Measurements from ENCODE around the gene SLC44A2.
"Not testable (repeated sequence)": the region's sequence is repeated elsewhere in the genome, so short reads cannot be mapped to it uniquely, and the experiment has no call there.

Gene SLC44A2

DNA sequence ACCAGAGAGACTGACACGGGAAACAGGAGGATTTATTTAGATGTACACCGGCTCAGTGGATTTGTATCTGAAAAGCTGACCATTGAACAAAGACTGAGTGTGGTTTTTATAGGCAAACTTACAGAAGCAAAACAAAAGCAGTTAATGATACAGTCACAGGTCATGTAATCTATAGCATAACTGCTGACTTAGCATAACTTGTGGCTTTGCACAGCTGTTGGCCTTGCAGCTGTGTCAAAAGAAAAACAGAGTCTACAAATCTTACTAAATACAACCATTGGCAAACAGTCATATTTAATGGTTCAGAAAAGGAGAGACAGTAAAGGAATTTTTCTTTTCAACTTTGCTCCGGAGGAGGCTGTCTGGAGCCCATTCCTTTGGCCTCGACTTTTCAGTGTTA lies 26.5 kb downstream of the SLC44A2 start:
- DNase-seq (ENCODE audit: low spot score) = no peak

DNA sequence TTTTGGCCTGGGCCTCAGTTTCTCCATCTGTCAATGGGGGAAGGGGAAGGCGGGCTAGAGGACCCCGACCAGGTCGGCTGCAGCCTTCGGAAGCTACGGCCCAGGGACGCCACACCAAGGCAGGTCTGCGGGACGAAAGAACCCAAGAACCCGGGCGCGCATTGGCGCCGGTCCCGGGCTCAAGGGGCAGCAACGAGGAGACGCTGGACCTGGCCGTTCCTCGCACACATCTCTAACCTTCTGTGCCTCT lies 28.1 kb downstream of the SLC44A2 start:
- DNase-seq (ENCODE audit: low spot score) = no peak

DNA sequence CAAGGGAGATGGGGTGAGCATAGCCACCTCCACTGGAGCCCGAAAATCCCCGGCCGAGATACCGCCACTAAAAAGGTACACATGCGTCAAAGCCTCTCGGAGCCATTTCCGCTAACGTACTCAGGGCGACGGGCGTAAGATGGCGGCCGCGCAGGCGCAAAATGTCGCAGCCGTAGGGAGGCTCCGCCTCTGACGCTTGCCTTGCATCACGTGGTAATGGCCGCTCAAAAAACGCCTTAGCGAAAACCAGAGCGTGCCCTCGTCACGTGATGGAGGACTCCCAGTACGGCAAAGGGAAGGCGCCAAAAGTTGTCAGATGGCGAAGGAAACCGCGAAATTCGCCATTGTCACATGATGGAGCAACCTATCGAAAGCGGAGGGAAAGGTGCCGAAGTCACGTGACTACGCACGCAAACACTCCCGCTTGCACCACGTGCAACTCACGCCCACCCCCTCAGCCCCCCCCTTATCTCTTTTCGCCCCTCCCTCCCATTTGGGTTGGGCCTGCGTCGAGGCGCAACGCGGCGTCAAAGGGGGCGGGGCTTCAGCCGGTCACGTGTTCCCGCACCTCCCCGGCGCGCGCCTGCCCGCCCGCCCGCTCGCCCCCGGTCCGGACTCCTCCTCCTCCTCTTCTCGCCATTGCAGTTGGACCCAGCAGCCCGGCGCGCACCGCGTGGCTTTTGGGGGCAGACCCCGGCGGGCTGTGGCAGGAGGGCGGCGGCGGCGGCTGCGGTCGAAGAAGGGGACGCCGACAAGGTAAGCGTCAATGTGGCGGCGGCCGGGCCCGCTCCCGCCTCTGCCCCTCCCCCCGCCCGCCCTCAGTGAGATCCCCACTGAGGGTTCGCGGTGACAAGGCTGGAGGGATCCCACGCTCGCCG lies 28.6 kb downstream of the SLC44A2 start, which contains the start of gene ILF3:
TSS of gene ILF3 (plus strand) at position 615 of the 878 bp plus-strand sequence. CDS start 16,260 bp downstream, outside the sequence.
- peak; percentile 98 for DNase-seq (ENCODE audit: low spot score)

DNA sequence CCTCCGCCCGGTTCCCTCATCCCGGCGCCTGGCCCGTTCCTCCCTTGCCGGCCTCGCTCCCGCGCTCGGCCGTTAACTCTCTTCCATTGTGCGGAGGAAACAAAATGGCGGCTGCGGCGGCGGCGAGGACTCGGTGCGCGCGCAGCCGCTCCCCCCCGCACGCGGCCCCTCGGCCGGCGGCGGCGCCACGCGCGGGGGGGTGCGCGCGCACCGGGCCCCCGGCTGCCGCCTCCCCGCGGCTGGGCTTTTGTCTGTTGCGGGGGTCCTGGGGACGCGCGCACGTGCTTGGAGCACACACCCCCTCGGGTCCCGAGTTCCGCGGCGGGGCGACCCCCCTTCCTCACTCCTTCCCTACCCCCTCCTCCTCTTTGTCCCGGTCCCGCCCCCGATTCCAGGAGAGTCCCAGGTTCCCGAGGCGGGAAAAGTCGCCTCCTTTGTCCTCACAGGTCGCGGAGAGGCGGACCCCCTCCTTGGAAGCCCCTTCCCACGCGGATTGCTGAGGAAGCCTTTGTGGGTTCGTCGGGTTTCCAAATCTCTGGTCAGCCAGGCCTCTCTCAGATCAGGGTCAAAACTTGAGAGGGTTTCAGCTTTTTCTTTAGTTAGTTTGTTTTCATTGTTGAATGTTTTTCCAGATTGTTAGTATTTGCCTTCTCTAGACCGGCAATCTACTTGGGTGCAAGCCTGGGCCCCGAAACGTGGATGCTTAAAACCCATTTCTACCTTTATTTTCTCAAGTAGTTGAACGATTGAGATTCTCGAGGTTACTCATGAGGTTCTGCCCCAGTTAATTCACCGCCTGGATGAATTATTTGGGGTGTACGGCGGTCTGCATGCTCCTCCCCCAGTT lies 29.5 kb downstream of the SLC44A2 start:
- peak; percentile 89 for DNase-seq (ENCODE audit: low spot score)

DNA sequence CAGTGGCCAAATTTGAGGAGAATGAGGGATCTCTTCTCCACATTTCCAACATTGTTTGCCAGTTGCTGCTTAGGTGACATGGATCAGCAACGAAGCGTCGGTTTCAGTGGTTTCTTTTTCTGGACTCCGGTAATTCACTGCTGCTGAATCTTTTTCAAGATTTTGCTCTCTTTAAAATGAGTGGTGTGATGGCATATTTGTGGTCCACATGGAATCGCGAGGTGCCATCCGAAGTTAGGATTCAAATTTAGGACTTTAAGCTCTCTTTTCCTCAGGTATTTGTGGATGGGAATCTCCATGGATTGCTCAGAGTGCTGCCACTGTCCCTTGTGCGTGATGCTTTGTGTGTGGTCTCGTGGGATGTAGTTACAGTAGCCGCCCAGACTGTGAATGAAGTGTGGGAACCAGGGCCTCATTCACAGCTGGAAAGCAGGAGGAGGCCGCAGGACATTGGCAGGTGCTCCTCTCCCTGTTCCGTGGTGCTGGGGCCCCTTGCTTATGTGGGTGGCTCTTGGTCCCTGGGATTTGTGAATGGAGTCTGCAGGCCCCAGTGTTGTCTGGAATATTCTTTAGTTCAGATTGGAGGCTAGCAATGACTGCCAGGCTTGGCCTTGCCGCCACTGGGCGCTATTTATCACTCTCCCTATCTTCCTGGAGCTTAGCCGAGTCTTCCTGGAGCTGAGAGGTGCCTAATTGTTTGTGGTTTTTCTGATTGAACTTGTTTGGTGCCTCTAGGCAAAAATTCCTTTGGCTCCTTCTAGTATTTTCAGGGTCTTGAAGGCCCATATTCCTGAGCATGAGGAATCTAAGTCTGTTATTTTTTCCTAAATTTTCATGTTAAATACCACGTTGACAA lies 30.3 kb downstream of the SLC44A2 start:
- peak; percentile 48 for DNase-seq (ENCODE audit: low spot score)

DNA sequence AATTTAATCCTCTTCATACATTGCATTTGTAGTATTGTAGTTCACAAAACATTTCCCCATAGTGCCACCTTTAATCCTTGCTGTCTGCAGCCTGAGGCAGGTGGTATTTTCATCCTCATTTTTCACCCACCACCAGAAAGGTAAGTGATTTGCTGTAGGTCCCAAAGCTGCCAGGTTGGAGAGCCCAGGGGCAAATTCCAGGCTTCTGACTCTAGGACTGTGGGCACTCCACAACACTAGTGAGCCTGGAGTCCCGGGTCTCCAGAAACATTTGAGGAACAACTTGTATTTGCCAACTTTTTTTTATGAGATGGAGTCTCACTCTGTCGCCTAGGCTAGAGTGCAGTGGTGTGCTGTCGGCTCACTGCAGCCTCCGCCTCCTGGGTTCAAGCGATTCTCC lies 35.0 kb downstream of the SLC44A2 start:
- no peak for DNase-seq (ENCODE audit: low spot score)

DNA sequence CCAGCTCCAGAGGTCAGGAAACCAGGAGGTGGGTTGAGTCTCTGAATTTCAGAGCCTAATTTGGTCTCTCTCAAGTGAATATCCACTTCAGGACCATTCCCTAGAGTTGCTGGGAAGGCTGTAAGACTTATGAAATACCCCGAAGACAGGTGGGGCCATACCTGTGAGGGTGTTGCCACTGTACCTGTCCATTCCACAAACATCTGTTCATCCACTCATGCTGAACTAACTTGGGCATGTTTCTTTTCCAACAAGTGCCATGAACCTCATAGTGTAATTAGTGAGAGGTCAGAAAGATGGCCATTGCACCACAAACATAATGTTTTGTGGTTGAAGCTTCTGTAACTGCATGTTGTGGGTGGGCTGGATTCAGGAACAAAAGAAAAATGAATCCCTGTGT lies 36.6 kb downstream of the SLC44A2 start:
- DNase-seq (ENCODE audit: low spot score) = no peak

DNA sequence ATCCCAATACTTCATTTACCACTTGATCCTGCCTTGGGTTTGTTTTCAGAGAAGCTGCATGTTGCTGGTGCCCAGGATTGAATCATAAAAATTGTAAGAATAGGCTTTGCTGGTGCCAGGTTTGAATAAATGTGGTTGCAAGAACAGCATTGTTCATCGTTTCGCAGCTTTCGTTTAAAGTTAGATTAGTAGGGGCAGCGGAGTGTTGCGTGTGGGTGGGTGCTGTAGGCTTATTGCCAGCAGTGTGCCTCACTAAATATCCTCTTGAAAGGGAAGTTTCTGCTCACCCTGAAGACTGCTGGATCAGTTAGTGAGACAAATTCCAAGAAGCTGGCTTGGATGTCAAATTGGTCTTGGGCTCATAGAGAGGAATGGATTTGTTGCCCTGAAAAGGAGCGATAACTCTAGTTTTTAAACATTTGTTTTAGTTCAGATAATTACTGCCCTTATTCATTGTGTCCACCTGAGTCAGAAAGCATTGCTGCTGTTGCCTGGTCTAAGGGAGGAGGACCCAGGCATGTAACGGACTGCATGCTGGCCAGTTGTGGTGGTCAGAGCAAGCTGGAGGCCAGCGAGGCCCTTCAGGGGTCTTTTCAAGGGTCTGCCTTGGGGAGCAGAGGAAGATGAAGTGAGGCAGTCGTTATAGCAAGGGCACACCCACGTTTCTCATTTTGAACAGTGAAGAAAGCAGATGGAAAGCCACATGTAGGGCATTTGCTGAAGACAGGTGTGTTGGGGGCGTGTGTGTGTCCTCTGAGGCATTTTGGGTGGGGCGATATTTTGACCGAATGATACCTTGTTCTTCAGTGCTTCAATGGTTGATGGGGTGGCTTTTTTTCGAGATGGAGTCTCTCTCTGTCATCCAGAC lies 37.3 kb downstream of the SLC44A2 start:
- no peak for DNase-seq (ENCODE audit: low spot score)

DNA sequence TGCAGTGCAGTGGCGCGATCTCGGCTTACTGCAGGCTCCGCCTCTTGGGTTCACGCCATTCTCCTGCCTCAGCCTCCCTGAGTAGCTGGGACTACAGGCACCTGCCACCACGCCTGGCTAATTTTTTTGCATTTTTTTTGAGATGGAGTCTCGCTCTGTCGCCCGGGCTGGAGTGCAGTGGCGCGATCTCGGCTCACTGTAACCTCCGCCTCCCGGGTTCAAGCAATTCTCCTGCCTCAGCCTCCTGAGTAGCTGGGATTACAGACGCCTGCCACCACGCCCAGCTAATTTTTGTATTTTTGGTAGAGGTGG lies 37.9 kb downstream of the SLC44A2 start:
- not testable (repeated sequence) for DNase-seq (ENCODE audit: low spot score)

DNA sequence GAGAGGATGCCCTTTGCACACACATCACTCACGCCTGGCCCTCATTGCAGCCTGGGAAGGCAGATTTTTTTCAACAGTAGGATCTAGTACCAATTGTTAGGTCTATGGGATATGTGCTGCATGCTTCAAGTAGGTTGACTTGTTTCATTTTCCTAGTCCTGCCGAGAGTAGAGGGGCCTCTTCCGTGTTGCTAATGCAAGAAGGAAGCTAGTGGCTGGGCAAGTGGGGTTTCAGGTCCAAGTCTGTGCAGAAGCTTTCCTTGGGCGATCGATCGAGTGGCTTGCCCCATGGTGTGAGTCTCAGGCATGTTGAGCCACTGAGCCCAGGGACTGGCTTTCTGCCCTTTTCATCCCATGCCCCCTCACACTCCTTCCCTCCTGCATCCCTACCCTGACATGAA lies 42.5 kb downstream of the SLC44A2 start:
- DNase-seq (ENCODE audit: low spot score) = no peak

DNA sequence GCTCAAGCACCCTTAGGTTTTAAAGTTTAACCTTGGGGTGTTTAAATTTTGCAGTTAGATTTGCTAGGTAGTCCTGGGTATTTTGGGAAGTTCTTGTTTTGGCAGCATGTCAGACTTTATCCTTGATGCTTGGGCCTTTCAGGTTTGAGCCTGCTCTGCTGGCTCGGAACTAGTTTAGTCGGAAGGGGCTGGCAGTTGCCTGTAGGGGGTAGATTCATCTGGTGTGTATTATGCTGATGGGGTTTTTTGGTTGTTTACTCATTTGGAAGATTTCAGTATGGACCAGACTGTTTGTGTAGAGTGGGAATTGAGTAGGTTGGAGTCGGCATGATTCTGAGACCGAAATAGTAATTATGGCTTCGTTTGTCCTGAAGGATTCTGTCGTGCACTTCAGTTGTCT lies 43.9 kb downstream of the SLC44A2 start:
- DNase-seq (ENCODE audit: low spot score) = no peak

DNA sequence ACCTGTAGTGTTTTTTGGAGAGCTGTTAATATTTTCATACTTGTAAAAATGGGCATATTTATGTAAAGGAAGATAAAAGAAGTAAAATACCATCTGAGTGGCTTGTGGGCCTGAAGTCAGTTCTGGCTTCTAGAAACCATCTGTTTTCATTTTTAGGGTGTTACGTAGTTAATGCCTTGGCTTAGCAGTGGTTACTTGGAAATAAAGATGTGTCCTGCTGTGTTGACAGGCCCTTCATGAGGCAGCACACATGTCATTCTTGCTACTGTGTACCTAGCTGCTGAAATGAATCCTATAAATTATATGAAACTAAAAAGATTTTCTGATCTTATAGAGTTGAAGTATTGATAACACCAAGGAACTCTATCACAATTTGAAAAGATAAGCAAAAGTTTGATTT lies 44.8 kb downstream of the SLC44A2 start:
- no peak for DNase-seq (ENCODE audit: low spot score)

DNA sequence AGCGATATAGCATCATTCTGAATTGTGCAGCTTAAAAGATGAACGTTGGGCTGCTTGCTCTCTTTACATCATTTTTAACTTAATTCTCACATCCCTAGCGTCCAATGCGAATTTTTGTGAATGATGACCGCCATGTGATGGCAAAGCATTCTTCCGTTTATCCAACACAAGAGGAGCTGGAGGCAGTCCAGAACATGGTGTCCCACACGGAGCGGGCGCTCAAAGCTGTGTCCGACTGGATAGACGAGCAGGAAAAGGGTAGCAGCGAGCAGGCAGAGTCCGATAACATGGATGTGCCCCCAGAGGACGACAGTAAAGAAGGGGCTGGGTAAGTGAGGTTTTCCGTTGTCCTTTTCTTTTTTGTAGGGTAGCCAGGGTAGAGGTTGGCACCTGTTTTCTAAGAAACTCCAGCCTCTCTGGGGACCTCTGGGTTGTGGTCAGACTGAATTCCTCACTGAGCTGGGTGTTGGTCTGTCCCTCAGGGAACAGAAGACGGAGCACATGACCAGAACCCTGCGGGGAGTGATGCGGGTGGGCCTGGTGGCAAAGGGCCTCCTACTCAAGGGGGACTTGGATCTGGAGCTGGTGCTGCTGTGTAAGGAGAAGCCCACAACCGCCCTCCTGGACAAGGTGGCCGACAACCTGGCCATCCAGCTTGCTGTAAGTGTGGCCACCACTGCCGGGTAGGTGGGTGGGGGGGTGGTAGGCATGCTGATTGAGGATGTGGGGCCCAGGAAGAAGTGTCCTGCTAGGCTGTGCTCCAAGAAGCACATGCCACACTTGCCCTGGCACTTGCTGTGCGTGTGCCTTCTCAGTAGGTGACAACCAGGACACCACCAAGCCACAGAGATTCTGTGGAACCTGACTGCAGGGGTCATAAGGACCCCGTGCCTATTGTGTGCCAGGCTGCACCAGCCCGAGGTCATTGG lies 45.8 kb downstream of the SLC44A2 start:
- no peak for DNase-seq (ENCODE audit: low spot score)

DNA sequence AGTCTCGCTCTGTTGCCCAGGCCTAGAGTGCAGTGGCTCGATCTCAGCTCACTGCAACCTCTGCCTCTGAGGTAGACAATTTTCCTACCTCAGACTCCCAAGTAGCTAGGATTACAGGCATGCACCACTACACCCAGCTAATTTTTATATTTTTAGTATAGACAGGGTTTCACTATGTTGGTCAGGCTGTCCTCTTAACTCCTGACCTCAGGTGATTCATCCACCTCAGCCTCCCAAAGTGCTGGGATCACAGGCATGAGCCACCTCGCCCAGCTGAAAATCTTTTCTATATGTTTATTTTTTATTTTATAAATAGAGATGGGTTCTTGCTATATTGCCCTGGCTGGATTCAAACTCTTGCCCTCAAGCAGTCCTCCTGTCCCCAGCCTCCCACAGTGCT lies 46.6 kb downstream of the SLC44A2 start:
- not testable (repeated sequence) for DNase-seq (ENCODE audit: low spot score)

DNA sequence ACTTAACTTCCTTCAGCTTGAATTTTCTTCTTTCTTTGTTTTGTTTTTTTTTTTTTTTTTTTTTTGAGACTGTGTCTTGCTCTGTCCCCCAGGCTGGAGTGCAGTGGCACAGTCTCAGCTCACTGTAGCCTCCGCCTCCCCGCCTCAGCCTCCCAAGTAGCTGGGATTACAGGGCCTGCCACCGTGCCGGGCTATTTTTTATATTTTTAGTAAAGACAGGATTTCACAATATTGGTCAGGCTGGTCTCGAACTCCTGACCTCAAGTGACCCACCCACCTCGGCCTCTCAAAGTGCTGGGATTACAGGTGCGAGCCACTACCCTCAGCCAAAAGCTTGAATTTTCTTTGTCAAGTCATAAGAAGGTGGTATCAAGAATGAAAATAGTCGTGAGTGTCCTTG lies 49.9 kb downstream of the SLC44A2 start:
- not testable (repeated sequence) for DNase-seq (ENCODE audit: low spot score)

DNA sequence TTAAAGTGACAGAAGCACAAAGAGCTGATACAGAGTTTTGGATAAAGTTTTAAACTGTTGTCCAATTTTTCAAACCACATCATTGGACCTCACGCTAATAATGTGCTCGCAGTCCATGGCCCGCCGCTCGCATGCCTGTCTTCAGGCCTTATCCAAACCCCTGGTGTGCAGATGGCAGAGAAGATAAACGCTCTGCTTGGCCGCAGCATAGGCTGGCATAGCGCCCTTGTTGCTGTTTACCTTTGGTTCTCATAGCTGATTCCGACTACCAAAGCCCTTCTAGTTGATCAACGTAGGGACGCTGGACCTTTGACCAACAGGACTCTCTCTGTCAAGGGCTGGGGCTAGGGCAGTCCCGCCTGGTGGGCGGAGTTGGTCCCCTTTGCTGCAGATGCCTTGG lies 52.4 kb downstream of the SLC44A2 start:
- DNase-seq (ENCODE audit: low spot score) = no peak

DNA sequence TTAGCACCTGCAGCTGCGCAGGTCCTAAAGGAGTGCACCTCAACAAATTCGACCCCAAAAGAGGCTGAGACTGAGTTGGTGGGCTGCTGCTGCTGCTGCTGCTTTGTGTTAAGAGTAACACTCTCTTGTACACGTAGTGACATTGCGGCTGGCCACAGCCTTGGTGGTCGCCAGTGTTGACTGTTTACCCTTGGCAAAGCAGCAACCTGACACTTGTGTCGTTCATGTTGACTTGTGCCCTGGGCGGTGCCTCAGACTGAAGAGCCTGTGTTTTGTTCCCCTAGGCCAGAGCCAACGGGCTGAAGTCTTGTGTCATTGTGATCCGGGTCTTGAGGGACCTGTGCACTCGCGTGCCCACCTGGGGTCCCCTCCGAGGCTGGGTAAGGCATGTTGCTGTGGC lies 53.5 kb downstream of the SLC44A2 start:
- no peak for DNase-seq (ENCODE audit: low spot score)

DNA sequence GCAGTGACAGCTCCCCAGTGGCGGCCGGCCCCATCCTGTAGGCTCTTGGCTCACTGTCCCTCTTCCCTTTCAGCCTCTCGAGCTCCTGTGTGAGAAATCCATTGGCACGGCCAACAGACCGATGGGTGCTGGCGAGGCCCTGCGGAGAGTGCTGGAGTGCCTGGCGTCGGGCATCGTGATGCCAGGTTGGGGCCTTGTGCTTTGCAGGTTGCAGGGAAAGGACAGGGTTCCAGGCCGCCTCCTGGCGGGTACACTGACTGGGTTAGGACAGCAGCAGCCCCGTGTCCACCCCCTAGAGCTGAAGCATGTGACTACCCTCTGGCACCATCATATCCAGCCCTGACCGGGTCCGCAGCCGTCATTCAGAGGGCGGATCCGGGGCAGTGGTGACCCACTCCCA lies 54.4 kb downstream of the SLC44A2 start:
- DNase-seq (ENCODE audit: low spot score) = no peak

DNA sequence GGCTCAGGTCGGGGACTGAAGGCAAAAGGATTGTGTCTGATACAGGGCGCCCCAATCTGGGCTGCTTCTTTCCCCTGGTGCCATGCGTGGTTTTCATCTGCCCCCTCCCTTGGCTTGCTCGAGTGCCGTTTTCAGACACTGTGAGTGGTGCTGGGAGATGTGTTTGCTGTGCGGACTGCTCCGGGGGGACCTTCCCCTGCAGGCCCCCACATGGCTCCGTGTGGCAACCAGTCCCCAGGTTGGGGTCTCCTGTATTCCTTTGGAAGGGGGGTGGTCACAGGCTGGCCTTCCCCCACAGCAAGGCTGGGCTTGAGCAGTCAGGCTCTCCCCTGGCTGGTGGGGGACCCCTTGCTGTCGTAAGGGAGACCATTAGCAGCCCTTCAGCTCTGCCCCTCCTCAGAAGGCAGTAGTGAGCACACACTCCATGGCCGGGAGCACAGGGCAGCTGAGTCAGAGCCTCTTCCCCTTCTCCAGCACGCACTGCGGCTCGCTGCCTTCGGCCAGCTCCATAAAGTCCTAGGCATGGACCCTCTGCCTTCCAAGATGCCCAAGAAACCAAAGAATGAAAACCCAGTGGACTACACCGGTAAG lies 55.3 kb downstream of the SLC44A2 start:
- DNase-seq (ENCODE audit: low spot score) = no peak

DNA sequence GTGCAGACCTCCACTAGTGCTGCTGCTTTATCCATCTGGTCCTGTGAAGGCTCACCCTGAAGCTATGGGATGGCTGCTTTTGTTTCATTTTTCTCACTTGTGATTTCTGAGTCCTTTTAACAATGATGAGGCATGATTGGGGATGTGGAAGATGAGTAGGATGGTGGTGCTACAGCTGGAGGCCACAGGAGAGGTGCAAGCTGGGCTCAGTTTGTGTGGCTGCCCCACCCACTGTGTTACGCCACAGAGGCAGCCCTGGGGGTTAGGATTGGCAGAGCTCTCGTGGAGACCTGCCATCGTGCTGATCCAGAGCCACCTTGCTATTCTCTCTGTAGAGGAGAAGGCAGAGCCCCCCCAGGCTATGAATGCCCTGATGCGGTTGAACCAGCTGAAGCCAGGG lies 56.3 kb downstream of the SLC44A2 start:
- no peak for DNase-seq (ENCODE audit: low spot score)

All from hepatic stellate cell (primary cell).